Suprapubic skin (tissue), 4 donors: ENCODE data around the gene TRPV2.

ENCODE experiments used
- CTCF ChIP-seq, 2 donors: fragments of 200-600 bp in 1 of 2; fragments of 450-650 bp in 1 of 2; sonication (generic) in 1 of 2; IDR thresholded peaks; one replicate each; pipeline ENCODE4 v1.5.1; 2016 to 2019; ENCODE audit warnings: antibody characterized with exemption in 2 of 2, mild to moderate bottlenecking in 1 of 2, moderate library complexity in 1 of 2
- EP300 ChIP-seq: sonication (generic); formaldehyde crosslinking; IDR thresholded peaks from one replicate; pipeline ENCODE4 v1.6.1; 2017; ENCODE audit warnings: antibody characterized with exemption
- POLR2A ChIP-seq, 2 donors: fragments of 450-650 bp; IDR thresholded peaks; one replicate each; pipeline ENCODE4 v1.6.1; 2017; ENCODE audit warnings: antibody characterized with exemption in 2 of 2, mild to moderate bottlenecking in 2 of 2, moderate library complexity in 2 of 2
- POLR2AphosphoS5 ChIP-seq, 3 donors: sonication (generic); formaldehyde crosslinking; IDR thresholded peaks; one replicate each; pipeline ENCODE4 v1.6.1; 2017; ENCODE audit warnings: antibody characterized with exemption in 3 of 3

GRCh38 chr17:16449121-16449570 lies 33.8 kb downstream of the TRPV2 start:
- TF ChIP-seq CTCF (IDR thresholded peaks at IDR 0.05): no peak
- TF ChIP-seq POLR2A (IDR thresholded peaks at IDR 0.05): no peak
- TF ChIP-seq POLR2AphosphoS5 (IDR thresholded peaks at IDR 0.05): no peak
- TF ChIP-seq EP300: no peak
